ENCODE data around the gene MAP3K14. TPM values are rescaled to one million over a fixed set of nuclear protein-coding genes. Genes with fewer than 3 reads are reported as not detected.

Gene MAP3K14
- total RNA-seq, 1 experiment from 2014 or later, result 9.2 TPM

GRCh38 chr17:45263477-45263860 is 53.4 kb downstream of the MAP3K14 start:
- peaks cover 46% of the 10 kb centered on the region for H3K36me3 Mint-ChIP-seq (ENCODE audit: insufficient read depth, unreplicated experiment)
- DNase-seq (ENCODE audit: unreplicated experiment), result no peak
- CTCF ChIA-PET, result interaction anchor here (0.5 to 1.5 kb wide), 4 partner anchors 14 to 131 kb away, joined by 3 to 7 read pairs (median 3); partner anchors contain the start of gene PLCD3

GRCh38 chr17:45262516-45263476 is 54.0 kb downstream of the MAP3K14 start:
- POLR2A ChIA-PET, result interaction anchor here (0.8 kb wide), 1 partner anchor 14 kb away, joined by 3 read pairs; no protein-coding TSS in a partner anchor
- TF ChIP-seq CTCF (IDR thresholded peaks at IDR 0.05; ENCODE audit: unreplicated experiment), result no peak
- no TSS peak for BruUV-seq (replicated peaks)
- CTCF ChIA-PET, result interaction anchor here (0.5 to 1.5 kb wide), 6 partner anchors 14 to 132 kb away, joined by 3 to 7 read pairs (median 3); partner anchors contain the start of gene PLCD3
- intact Hi-C loops (cut with micrococcal nuclease), result no loop called here
- no peaks in the 10 kb centered on the region for H3K9me3 Mint-ChIP-seq (ENCODE audit: unreplicated experiment)
- no peak for DNase-seq (ENCODE audit: unreplicated experiment)
- H3K4me3 Mint-ChIP-seq (ENCODE audit: unreplicated experiment), result no peak overlapping the region
- no peaks in the 10 kb centered on the region for H3K27me3 Mint-ChIP-seq (ENCODE audit: insufficient read depth, unreplicated experiment)
- no peaks in the 10 kb centered on the region for H3K4me1 Mint-ChIP-seq (ENCODE audit: insufficient read depth, unreplicated experiment)
- peaks cover 42% of the 10 kb centered on the region for H3K36me3 Mint-ChIP-seq (ENCODE audit: insufficient read depth, unreplicated experiment)
- no peak overlapping the region for H3K27ac Mint-ChIP-seq (ENCODE audit: low read depth, unreplicated experiment)

More at GRCh38 chr17:45263477-45263860, 53.4 kb downstream of the MAP3K14 start:
- intact Hi-C loops (cut with micrococcal nuclease), result no loop called here
- no peak overlapping the region for H3K4me3 Mint-ChIP-seq (ENCODE audit: unreplicated experiment)
- H3K9me3 Mint-ChIP-seq (ENCODE audit: unreplicated experiment), result no peaks in the 10 kb centered on the region
- H3K27me3 Mint-ChIP-seq (ENCODE audit: insufficient read depth, unreplicated experiment), result no peaks in the 10 kb centered on the region
- BruUV-seq (replicated peaks), result no TSS peak
- POLR2A ChIA-PET, result interaction anchor here (0.8 kb wide), 1 partner anchor 15 kb away, joined by 3 read pairs; no protein-coding TSS in a partner anchor
- no peak overlapping the region for H3K27ac Mint-ChIP-seq (ENCODE audit: low read depth, unreplicated experiment)
- no peak for TF ChIP-seq CTCF (IDR thresholded peaks at IDR 0.05; ENCODE audit: unreplicated experiment)
- no peaks in the 10 kb centered on the region for H3K4me1 Mint-ChIP-seq (ENCODE audit: insufficient read depth, unreplicated experiment)

GRCh38 chr17:45261577-45262515 is 55.0 kb downstream of the MAP3K14 start, which contains the start of gene SPATA32:
TSS of gene SPATA32 (minus strand) at chr17:45262094. CDS start at chr17:45262016, 78 bp downstream.
- H3K27ac Mint-ChIP-seq (ENCODE audit: low read depth, unreplicated experiment), result no peak within 1 kb of the TSS
- H3K36me3 Mint-ChIP-seq (ENCODE audit: insufficient read depth, unreplicated experiment), result peaks cover 33% of the 10 kb centered on the region

More at GRCh38 chr17:45261577-45262515, 55.0 kb downstream of the MAP3K14 start, which contains the start of gene SPATA32:
- no peak for DNase-seq (ENCODE audit: unreplicated experiment)
- no peak within 1 kb of the TSS for H3K4me3 Mint-ChIP-seq (ENCODE audit: unreplicated experiment)
- H3K27me3 Mint-ChIP-seq (ENCODE audit: insufficient read depth, unreplicated experiment), result no peaks in the 10 kb centered on the region
- POLR2A ChIA-PET, result no interaction called here
- CTCF ChIA-PET, result interaction anchor here (0.7 kb wide), 1 partner anchor 13 kb away, joined by 3 read pairs; no protein-coding TSS in a partner anchor
- no peak for TF ChIP-seq CTCF (IDR thresholded peaks at IDR 0.05; ENCODE audit: unreplicated experiment)
- intact Hi-C loops (cut with micrococcal nuclease), result no loop called here
- BruUV-seq (replicated peaks), result no TSS peak
- no peaks in the 10 kb centered on the region for H3K4me1 Mint-ChIP-seq (ENCODE audit: insufficient read depth, unreplicated experiment)
- no peaks in the 10 kb centered on the region for H3K9me3 Mint-ChIP-seq (ENCODE audit: unreplicated experiment)

Measured in MCF 10A (cell line).